Fibroblast of gingiva (primary cell): Measurements from ENCODE around the gene FAM24B.

Source experiments
- DNase-seq: peaks from one replicate; pipeline ENCODE4 v3.0.0-alpha.2; 2011; ENCODE audit warnings: low read depth

The FAM24B gene

DNA sequence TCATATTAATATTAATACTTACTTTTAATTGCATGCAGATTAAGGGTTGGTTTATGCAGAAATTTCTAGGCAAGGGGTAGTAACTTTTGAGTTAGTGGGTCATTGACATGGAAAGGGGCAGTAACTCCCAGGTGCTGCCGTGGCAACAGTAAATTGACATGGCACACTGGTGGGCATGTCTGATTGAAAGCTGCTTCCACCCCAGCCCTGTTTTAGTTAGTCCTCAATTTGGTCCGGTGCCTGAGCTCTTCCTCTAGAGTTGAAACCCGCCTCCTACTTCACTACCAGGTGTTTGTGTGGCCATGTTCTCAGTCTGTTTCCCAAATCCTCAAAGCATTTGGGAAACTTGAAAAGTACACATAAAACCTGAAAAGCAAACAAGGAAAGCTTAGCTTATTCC is 52.1 kb downstream of the FAM24B start:
- DNase-seq: no peak

DNA sequence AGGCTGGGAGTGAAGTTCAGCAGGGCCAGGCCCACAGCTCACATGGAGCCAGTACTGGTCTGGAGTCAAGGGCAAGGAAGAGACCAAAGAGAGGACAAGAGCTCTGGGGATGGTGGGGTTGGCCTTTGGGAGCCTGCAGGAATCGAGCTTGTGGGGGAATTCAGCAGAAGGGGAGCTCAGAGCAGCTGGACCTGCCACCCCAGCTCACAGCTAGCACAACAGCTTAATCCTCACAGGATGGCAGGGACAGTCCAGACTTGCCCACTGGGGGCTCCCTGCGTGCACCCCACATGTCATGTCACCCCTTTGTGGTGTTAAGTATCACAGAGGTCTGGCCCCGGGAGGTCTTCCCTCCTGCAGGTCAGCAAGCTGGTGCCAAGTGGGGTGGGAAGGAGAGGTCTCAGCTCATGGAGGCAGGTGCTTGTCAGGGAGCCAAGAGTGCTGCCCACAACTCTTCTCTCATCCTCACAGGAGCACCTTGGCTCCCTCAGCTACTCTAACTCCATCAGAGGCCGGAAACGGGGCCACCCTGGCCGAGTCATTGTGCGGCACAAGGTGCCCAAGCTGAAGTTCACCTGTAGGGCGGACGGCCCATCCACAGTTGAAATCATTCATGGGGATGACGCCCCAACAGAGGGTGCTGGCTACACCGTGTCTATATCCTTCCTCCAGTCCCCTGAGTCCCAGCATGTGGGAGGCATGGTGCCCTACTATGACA is 56.2 kb downstream of the FAM24B start:
- no peak for DNase-seq

DNA sequence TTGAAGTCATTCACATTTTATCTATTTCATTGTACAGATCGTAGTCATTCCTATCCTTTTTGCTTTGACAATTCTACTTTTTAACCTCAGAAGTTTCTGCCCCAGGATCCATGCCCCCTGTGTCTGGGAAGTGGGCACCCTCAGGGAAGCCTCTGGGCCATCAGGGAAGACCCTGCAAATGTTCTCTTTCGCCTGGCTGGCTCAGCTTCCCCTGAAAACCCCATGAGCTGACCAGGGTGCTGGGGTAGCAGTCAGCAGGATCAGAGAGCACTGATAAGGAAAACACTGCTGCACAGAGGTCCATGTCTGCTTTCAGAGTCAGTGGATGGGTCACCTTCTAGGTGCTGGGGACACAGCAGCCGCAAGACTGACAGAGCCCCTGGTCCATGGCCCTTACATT is 57.6 kb downstream of the FAM24B start:
- no peak for DNase-seq

DNA sequence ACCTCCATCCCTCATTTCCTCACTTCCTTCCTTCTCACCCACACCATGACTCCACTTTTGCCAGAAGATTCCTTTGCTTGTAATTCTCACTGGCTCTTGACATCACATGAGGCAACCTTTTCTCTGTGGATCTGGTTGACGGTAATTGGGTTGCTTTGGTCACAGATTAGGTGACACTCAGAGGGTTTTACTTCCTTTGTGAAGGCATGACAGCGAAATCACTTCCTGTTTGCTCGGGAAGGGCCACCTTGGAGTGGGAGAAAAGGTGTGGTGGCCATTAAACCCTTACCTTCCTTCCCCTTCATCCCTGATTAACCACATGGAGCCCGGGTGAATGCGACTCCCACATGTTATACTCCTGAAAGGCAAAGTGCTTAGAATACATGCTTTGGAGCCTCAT is 63.9 kb downstream of the FAM24B start:
- no peak for DNase-seq

DNA sequence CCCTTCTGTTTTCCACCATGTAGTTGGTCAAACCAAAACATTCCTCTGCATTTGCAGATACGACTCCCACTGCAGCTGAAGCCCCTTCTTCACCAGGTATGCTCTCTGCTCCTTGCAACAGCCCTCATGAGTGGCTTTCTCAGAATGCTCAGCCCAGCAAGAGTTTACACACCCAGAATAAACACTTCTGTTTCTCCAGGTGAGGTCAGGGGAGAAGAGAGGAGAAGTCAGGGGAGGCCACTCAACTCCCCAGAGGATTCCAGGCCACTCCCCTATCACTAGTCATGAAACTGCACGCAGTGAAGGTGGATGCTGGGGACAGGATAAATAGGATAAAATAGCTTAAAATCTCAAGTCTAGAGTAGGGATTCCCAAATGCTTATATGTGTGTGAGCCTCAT is 64.9 kb downstream of the FAM24B start:
- no peak for DNase-seq

DNA sequence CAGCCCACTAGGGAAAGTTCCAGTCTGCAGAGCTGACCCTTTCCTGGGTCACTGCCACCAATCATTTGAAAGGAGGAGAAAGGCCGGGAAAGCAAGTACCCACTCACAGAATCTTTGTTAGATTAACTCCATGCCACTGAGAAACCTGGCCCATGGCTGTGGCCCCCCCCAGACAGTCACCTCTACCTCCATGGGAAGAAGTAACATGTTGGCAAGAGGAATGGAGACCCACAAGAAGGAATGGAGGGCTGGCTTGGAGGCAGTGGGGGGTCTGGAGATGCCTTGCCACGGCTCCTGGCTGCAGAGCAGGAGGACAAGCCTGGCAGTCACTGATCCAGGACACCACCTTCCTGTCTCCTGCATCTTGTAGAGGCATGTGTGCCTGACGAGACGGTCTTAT is 66.6 kb downstream of the FAM24B start:
- DNase-seq: no peak

DNA sequence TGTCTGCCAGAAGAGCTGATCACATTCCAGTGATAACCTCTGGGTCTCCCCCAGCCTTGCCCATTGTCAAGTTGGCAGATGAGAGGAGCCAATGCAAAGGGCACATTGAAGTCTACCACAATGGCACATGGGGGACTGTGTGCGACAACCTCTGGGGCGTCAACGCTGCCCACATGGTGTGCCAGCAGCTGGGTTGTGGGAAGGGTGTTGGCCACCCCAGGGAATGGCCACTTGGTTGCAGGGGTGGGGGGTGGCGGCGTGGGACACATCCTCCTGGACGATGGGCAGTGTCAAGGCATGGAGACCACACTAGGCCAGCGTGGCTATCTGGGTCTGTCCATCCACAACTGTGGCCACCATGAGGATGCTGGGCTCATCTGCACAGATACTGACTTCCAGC is 77.1 kb downstream of the FAM24B start:
- DNase-seq: no peak
